Large intestine (tissue), 3 donors: Measurements from ENCODE around the gene MLYCD. TPM values are rescaled to one million over a fixed set of nuclear protein-coding genes. Genes with fewer than 3 reads are reported as not detected.

Experiments used
- DNase-seq, 2 donors: peaks; one replicate each; pipeline versions ENCODE4 v3.0.0 to v3.0.0-alpha.2; 2013
- H3K27ac ChIP-seq: one replicate; pipeline ENCODE4 v1.5.1; 2013; ENCODE audit warnings: low read length
- H3K27me3 ChIP-seq: 2 replicates; pipeline ENCODE4 v1.6.1; 2013; ENCODE audit warnings: low read length; ENCODE audit not compliant: control insufficient read depth, insufficient read depth
- H3K36me3 ChIP-seq: 2 replicates; pipeline ENCODE4 v1.6.1; 2013; ENCODE audit warnings: low read length; ENCODE audit not compliant: control insufficient read depth, insufficient read depth
- H3K4me1 ChIP-seq: one replicate; pipeline ENCODE4 v1.6.1; 2013; ENCODE audit warnings: low read length; ENCODE audit not compliant: control insufficient read depth, insufficient read depth
- H3K4me3 ChIP-seq: one replicate; pipeline ENCODE4 v1.5.1; 2013; ENCODE audit warnings: low read length
- H3K9me3 ChIP-seq: one replicate; pipeline ENCODE4 v1.6.1; 2013; ENCODE audit warnings: mild to moderate bottlenecking, low read depth, low read length, moderate library complexity; ENCODE audit not compliant: control insufficient read depth
- WGBS: methylation state at CpG from one replicate; pipeline ENCODE4 v1.1.5; 2013; ENCODE audit warnings: low lambda C conversion rate; ENCODE audit not compliant: insufficient coverage; 5-methylcytosine and 5-hydroxymethylcytosine counted together
- polyA plus RNA-seq: library from polyadenylated mRNA; unstranded; fragments of 120-200 nt; gene quantifications from one replicate; pipeline ENCODE4 v1.2.1, GENCODE V29; 2013

Gene MLYCD
- polyA plus RNA-seq, 1 donor: 5.4 TPM

DNA sequence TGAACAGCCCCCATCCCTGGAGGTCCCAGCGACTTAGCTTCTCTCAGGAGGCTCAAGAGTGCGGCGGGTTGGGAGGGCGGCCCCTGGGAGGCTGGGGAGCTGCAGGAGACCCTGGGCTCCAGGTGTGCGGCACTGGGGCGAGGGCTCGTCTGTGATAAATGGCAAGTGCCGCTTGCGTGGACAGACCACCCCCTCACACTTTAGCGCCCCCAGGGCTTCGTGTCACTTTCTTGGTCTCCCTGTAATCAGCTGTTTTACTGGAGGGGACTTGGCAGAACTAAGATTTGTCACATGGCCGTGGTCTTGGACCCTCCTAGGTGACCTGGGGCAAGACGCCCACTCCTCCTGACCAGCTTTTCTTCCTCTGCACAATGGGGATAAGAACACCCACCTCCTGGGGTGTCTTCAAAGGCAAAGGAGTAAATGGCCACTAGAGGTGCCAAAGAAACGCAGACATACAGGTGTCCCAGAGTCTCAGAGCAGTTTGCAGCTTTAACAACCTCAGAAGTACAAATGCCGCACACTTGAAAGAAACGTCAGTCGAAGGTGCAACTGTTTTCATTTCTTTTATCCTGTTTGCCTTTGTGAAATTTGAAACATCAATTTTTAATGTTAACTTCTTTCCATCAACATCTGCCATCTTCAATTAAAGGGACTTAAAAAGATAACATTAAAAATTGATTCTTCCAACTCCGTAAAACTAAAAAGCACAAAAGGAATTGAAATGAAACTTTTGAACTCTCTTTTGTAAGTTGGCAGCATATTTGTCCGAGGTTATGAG, 55.1 kb downstream of the MLYCD start:
- Histone ChIP-seq H3K9me3 (no peaks in the 10 kb centered on the region), H3K4me1 (peaks cover 31% of the 10 kb centered on the region), H3K4me3 (peak overlapping the region; percentile 73), H3K36me3 (no peaks in the 10 kb centered on the region), H3K27ac (peak overlapping the region; percentile 98), H3K27me3 (no peaks in the 10 kb centered on the region)
- WGBS: 5% methylated on average over 3 of the region's 19 CpGs
- DNase-seq: peak; percentile 61 to 76

DNA sequence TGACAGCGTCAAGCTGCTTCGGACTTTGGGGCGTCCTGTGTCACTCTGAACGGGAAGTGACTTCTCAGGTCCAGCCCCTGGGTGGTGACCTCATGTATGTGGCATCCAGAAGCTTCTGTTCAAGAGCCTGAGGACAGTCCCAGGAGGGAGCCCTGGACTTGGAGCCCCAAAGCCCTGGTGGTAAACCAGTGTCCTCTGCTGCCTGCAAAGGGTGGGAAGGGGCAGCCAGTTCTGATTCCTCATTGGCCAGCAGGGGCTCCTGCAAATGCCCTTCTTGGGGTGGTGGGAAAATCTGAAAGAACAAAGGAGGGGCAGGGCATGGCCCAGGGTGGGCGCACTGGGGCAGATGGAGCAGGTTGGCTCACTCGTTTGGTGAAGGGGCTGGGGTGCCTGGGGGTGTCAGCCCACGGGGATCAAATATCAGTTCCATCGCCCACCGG, 55.7 kb downstream of the MLYCD start:
- peaks cover 26% of the 10 kb centered on the region for H3K4me1 ChIP-seq
- no peak overlapping the region for H3K4me3 ChIP-seq
- peak overlapping the region; percentile 98 for H3K27ac ChIP-seq
- no peaks in the 10 kb centered on the region for H3K9me3 ChIP-seq
- peak; percentile 86 to 90 for DNase-seq
- WGBS: no CpG with 5 or more reads among the region's 9 CpGs
- peaks cover 5% of the 10 kb centered on the region for H3K36me3 ChIP-seq
- H3K27me3 ChIP-seq: no peaks in the 10 kb centered on the region

DNA sequence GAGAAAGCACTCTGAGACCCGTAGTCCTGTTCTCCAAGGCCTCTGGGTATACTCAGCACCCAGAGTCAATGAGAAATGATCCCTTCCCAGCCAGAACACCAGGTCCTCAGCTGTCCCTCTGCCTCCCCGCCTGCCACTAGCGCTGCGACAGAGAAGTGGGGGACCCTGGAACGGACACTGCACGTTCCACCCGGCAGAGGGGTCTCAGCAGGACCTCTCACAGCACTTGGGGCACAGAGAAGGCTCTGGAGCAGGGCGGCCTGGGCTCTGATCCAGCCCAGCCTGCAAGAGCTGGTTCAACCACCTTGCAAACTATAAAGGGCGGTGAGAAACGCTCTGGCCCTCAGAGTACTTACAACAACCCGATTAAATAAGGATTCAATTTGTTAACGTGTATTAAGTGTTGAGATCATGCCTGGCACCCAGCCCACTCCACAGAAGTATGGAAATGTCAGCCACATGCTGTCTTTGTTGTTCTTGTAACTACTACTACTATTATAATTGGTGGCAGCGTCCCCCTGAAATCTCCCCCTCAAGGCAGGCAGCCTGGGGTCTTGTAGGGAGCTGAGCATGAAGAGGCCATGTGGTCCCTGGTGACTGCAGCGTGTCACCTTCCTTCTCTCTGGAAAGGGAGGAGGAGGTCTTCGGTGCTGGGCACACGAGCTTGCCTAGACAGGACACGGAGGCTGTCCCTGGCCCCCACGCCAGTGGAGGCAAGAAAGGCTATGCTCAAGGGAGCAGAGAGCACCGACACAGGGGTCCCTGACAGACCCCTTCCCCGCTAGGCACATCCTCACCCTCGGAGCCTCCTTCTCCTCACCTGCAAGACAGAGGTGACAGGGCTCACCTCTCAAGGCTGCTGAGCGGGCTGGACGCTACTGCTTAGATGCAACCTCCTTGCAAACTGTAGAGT, 56.6 kb downstream of the MLYCD start:
- Histone ChIP-seq H3K4me1 (peaks cover 25% of the 10 kb centered on the region), H3K27ac (no peak overlapping the region), H3K4me3 (no peak overlapping the region), H3K36me3 (peaks cover 8% of the 10 kb centered on the region), H3K27me3 (no peaks in the 10 kb centered on the region), H3K9me3 (no peaks in the 10 kb centered on the region)
- WGBS: no CpG with 5 or more reads among the region's 23 CpGs
- no peak for DNase-seq

DNA sequence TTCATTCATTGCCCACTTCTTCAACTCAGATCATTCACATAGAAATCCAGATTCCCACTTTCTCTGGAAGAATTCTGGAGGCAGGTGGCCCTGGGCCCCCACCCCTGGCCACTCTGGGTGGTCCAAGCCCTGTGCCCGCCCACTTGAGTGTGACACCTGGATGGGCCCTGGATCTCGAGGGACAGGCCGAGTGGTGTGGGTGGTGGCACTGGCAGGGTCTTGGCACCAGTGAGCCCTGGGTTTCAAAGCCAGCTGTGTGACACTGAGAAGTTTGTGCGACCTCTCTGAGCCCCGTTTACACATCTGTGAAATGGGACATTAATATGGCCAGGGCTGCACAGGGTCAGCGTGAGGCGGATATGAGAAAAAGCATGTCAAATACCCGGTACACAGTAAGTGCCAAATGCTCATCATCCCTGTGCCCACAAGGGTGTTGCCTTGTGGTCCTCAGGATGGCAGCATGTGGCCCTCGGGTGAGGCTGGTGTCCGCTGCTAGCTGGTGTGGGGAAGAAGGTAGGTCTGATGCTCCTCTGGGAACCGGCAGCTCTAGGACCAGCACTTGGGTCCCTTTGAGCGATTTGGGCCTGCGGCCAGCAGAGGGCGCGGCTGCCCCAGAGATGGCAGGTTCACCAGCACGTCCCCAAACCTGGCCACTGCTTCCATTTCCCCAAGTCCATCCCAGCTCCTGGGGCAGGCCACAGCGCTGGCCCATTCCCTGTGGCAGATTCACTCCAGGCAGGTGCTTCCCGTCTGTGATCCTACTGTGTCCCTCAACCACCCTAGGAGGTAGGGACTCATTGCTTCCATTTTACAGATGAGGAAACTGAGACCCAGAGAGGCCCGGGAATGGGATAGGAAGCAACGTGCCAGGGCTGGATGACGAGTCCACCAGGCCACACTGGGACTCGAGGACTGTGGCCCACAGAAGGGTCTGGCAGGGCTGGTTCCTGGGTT, 57.7 kb downstream of the MLYCD start:
- peak; percentile 50 to 55 for DNase-seq
- Histone ChIP-seq H3K4me3 (no peak overlapping the region), H3K36me3 (peaks cover 10% of the 10 kb centered on the region), H3K27ac (no peak overlapping the region), H3K9me3 (no peaks in the 10 kb centered on the region), H3K27me3 (no peaks in the 10 kb centered on the region), H3K4me1 (peaks cover 25% of the 10 kb centered on the region)
- no CpG with 5 or more reads among the region's 22 CpGs for WGBS

DNA sequence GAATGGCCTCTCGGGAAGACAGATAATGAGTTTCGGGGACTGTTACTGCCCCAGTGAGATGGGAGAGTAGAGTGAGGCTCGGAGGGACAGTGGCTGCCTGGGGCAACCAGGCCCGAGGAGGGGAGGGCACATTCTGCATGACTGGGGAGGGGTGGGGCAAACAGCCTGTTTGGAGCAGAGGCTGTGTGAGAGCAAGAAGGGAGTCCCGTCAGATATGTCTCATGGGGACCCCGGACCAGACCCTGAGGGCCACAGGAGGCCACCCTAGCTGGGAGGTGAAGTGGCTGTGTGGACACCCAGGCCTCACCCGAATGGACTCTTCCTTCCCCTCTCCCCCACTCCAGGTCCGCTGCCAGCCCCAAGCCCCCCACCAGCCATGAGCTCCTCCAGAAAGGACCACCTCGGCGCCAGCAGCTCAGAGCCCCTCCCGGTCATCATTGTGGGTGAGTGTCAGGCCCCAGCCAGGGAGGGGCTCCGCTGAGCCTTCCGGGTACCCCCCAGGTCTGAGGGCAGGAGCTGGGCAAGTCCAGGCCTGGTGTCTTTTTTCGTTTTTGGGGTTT, 58.5 kb downstream of the MLYCD start:
- Histone ChIP-seq H3K4me1 (peaks cover 24% of the 10 kb centered on the region), H3K4me3 (no peak overlapping the region), H3K27ac (no peak overlapping the region), H3K27me3 (no peaks in the 10 kb centered on the region), H3K36me3 (peaks cover 10% of the 10 kb centered on the region), H3K9me3 (no peaks in the 10 kb centered on the region)
- DNase-seq: no peak
- no CpG with 5 or more reads among the region's 14 CpGs for WGBS

DNA sequence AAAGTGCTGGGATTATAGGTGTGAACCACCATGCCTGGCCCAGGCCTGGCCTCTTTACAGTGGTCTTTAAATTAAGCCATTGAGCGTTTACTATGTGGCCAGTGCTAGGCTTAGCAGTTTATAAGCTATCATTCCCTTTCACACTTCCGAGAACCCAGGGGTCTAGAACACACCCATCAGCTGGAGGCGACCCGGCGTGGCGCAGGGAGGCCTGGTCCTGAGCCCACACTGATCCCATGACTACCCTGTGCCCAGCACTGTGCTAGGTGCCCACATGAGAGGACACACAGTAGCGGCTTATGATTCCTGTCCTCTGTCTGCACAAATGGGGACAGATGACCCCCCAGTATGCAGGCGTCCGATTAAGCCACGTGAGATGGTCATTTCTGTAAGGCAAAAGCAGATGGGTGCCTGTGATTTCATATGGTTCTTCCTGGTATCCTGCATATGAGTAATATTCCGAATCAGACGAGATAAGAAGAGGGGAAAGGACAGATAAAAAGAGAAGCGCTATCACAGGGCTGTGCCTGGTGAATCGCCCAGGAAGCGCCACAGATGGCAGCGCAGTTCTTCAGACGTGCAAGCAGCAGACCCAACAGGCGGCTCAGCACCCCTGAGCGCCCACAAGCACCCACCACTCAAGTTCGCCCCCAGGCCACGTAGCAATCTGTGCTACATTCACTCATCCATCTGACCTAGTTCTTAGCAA, 59.4 kb downstream of the MLYCD start:
- WGBS: no CpG with 5 or more reads among the region's 21 CpGs
- Histone ChIP-seq H3K27ac (no peak overlapping the region), H3K27me3 (no peaks in the 10 kb centered on the region), H3K4me1 (peaks cover 15% of the 10 kb centered on the region), H3K9me3 (no peaks in the 10 kb centered on the region), H3K36me3 (peaks cover 10% of the 10 kb centered on the region), H3K4me3 (no peak overlapping the region)
- no peak for DNase-seq

DNA sequence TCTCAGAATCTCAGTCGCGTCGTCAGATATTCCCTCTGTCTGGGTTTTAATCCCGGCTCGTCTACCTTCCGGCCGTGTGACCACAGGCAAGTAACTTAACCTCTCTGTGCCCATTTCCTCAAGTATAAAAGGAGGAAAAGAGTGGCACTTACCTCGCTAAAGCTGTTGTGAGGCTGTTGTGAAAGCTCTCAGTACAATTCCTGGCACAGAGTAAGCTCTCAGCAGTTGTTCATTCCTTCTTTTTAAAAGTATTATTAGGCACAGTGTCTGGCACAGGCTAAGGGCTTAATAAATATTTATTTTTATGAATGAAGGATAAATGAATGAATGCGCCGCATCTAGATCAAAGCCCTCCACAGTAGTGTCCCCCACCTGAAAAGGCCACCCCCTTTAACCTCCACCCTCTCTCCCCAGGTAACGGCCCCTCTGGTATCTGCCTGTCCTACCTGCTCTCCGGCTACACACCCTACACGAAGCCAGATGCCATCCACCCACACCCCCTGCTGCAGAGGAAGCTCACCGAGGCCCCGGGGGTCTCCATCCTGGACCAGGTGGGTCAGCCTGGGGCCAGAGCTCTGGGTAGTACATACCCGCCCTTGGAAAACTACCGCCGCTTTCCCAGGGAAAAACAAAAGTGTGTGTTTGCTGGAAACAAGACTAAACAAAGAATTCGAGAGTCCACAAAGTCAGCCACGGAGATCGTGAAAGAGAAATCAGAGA, 60.1 kb downstream of the MLYCD start:
- DNase-seq: no peak
- 80% methylated on average over 2 of the region's 21 CpGs for WGBS
- no peaks in the 10 kb centered on the region for H3K27me3 ChIP-seq
- H3K36me3 ChIP-seq: peaks cover 10% of the 10 kb centered on the region
- H3K4me3 ChIP-seq: no peak overlapping the region
- no peaks in the 10 kb centered on the region for H3K9me3 ChIP-seq
- H3K27ac ChIP-seq: no peak overlapping the region
- peaks cover 8% of the 10 kb centered on the region for H3K4me1 ChIP-seq

DNA sequence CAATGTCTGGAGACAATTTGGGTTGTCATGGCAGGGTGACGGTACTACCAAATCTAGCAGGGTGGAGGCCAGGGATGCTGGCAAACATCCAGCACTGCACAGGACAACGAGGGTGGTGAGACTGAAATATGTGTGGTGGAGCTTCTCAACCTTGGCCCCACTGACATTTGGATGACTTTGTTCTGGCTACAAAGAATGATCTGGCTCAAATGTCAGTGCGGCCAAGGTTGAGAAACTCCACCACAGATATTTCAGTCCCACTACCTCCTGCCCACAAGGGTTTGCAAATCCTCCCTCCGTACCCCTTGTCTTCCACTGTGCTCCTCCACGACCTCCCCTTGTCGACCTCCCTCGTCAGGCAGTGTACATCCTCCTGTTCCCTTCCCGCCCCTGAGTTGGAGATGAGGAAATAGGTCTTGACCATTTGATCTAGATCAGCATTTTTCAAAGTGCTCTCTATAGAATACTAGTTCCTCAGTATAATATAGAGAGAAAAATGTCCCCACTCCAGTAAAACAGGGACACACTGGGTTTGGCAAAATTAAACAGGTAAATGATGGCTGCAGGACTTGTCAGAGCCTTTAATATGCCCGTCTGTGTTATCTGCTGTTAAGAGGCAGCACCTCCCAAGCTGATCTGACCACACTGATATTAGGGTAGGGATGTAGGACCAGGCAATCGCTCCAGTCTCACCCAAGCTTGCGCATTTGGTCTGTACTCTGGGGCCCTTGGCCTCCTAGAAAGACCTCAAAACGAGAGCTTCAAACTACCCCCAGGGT, 60.9 kb downstream of the MLYCD start:
- no CpG with 5 or more reads among the region's 12 CpGs for WGBS
- no peak overlapping the region for H3K4me3 ChIP-seq
- no peak overlapping the region for H3K27ac ChIP-seq
- H3K9me3 ChIP-seq: no peaks in the 10 kb centered on the region
- H3K4me1 ChIP-seq: peaks cover 2% of the 10 kb centered on the region
- H3K36me3 ChIP-seq: peaks cover 10% of the 10 kb centered on the region
- H3K27me3 ChIP-seq: no peaks in the 10 kb centered on the region
- no peak for DNase-seq
